GM21367 (cell line): ENCODE results near the gene ITGB4.
A peak's percentile ranks its signal among the peaks of the same experiment; 100 is the strongest.
"Not testable (repeated sequence)": the region's sequence is repeated elsewhere in the genome, so short reads cannot be mapped to it uniquely, and the experiment has no call there.

Experiments used
- ATAC-seq: cut with Tn5 transposase; IDR thresholded peaks from one replicate; pipeline ENCODE4 v1.9.1; 2021; ENCODE audit not compliant: unreplicated experiment

ITGB4 gene

GRCh38 chr17:75769536-75769935, 48.3 kb downstream of the ITGB4 start:
- ATAC-seq = no peak

GRCh38 chr17:75771334-75772281, 50.3 kb downstream of the ITGB4 start:
- no peak for ATAC-seq

- no peak for ATAC-seq
These were observed 52.0 kb downstream of the ITGB4 start for GRCh38 chr17:75773121-75773807.

- ATAC-seq = no peak
These were observed 52.7 kb downstream of the ITGB4 start for GRCh38 chr17:75773808-75774470.

GRCh38 chr17:75774471-75774990, 53.3 kb downstream of the ITGB4 start:
- no peak for ATAC-seq

- no peak for ATAC-seq
These were observed 53.9 kb downstream of the ITGB4 start for GRCh38 chr17:75774991-75775668.

GRCh38 chr17:75776386-75777295, 55.4 kb downstream of the ITGB4 start:
- no peak for ATAC-seq

- no peak for ATAC-seq
These were observed 56.1 kb downstream of the ITGB4 start for GRCh38 chr17:75777296-75777922.

GRCh38 chr17:75778066-75778860, 57.0 kb downstream of the ITGB4 start:
- ATAC-seq = not testable (repeated sequence)

- ATAC-seq = peak; percentile 3
These were observed 57.6 kb downstream of the ITGB4 start for GRCh38 chr17:75778861-75779249.

- ATAC-seq = peak; percentile 51
These were observed 58.2 kb downstream of the ITGB4 start for GRCh38 chr17:75779250-75779986.

GRCh38 chr17:75779987-75780889, 59.0 kb downstream of the ITGB4 start:
- no peak for ATAC-seq

GRCh38 chr17:75783069-75783783, 62.0 kb downstream of the ITGB4 start:
- ATAC-seq = no peak

GRCh38 chr17:75783803-75784472, 62.7 kb downstream of the ITGB4 start:
- no peak for ATAC-seq

- peak; percentile 48 for ATAC-seq
These were observed 63.3 kb downstream of the ITGB4 start, which contains the start of gene UNK for GRCh38 chr17:75784473-75785015. Gene UNK (plus strand): TSS chr17:75784806. CDS start chr17:75784881, 75 bp downstream.
